NCI-H2107 (cell line): ENCODE data around the gene MLNR.

Source experiments
- DNase-seq: peaks from one replicate; lab custom pipeline; 2025; lab: John Stamatoyannopoulos, UW

Gene MLNR

DNA sequence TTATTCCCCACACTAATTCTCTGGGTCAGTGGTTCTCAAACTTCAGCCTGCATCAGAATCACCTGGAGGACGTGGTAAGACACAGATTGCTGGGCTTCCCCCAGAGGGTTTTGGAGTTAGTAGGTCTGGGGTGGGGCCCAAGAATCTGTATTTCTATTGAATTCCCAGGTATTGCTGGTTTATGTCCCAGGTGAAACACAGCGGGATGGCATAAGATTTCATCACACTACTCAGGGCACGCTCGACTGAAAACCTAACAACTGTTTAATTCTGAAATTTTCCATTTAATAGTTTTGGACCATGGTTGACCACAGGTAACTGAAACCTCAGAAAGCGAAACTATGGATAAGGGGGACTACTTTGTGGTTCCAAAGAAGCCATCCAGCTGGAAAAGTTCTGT, 6.5 kb downstream of the MLNR start:
- DNase-seq = peak; percentile 32

DNA sequence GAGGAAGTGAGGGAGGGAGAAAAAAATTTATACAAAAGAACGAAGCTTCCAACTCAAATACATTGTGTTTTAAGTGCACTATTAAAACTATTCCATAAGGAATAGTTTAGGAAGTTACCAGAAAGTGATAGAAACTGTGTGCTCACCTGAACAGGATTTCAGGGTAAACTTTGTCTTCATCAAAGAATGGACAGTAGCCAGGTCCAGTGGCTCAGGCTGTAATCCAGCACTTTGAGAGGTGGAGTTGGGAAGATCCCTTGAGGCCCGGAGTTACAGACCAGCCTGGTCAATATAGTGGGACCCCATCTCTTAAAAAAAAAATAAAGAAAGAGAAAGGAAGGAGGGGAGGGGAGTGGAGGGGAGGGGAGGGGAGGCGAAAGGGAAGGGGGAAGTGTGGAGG, 14.6 kb downstream of the MLNR start:
- DNase-seq = no peak

DNA sequence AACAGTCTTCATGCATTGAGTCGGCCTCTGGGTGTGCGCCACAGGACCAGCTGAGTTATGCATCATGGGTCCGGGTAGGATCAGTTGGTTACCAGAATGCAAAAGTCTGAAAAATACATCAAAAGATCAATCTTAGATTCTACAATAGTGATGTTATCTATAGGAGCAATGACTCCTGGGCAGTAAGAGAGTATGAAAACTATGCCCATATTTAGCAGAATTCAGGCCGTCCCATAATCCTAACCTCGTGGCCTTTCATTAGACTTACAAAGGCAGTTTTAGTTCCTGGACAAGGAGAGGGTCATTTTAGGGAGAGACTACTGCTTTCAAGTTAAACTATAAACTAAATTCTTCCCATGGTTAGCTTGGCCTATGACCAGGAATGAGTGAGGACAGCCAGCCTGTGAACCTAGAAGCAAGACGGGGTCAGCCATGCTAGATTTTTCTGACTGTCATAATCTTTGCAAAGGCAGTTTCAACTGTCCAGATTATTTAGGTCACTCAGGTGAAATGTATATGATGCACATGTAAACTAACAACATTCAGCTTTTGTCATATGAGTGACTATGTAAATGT, 15.8 kb downstream of the MLNR start:
- DNase-seq = no peak

DNA sequence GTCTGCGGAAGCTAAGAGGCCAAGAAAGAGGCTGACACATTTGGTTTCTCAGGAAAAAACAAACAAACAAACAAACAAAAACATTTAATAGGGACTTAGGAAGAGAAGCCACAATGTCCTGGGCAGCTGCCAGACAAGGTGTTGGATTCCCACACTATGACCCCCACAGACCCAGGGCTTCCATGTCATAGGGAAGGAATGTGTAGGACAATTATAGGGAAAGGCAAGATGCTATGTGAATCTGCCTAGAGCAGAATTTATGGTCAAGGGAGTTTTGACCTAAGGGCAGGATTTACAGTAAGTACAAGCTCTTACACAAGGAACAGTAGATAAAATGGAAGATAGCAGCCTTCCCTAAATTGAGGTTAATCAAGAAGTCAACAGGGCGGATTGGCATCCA, 18.5 kb downstream of the MLNR start:
- no peak for DNase-seq

DNA sequence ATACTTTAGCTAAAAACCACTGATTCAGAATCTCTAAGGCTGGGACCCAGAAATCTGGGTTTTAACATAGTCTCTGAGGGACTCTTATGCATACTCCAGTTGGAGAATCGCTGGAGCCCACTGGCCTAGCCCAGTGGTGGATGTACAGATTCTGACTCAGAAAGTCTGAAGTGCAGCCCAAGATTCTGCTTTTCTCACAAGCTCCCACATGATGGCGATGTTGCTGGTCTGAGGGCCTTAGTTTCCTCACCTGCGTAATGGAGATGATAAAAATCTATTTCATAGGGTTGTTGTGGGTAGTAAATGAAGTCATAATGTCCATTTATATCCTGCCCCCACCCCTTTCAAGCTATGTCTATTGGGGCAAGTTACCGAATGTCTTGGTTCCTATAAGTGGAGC, 19.9 kb downstream of the MLNR start:
- DNase-seq = no peak

DNA sequence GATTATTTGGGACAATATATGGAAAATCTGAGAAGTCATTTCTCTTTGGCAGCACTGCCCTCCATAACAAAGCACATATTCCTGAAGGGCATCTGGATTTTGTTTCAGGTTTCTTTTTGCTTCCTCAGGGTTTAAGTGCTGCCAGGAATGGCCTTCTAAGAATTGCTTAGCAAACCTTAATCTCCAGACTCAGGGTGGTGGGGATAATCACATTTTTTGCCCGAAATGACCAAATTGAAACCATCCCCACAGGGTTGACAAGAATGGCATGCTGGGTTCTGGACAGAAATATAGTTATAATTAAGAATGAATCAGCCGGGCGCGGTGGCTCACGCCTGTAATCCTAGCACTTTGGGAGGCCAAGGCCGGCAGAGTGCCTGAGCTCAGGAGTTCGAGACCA, 21.2 kb downstream of the MLNR start:
- DNase-seq = no peak

DNA sequence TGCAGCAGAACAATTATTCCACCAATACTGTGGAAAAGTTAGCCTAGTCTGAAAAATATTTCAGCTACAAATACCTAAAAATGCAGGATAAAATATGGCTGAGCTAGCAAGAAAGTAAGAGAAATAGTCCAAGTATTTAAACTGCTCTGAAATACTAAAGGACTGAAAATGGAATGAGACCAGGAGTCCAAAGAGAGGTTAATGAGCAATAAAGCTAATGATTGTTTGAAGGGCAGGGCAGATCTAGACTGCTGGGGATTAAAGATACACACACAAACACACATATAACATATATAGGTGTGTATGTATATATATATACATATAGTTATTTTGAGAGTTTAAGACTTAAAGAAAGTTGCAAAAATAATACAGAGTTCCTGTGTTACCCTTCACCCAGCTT, 25.0 kb downstream of the MLNR start:
- DNase-seq = no peak

DNA sequence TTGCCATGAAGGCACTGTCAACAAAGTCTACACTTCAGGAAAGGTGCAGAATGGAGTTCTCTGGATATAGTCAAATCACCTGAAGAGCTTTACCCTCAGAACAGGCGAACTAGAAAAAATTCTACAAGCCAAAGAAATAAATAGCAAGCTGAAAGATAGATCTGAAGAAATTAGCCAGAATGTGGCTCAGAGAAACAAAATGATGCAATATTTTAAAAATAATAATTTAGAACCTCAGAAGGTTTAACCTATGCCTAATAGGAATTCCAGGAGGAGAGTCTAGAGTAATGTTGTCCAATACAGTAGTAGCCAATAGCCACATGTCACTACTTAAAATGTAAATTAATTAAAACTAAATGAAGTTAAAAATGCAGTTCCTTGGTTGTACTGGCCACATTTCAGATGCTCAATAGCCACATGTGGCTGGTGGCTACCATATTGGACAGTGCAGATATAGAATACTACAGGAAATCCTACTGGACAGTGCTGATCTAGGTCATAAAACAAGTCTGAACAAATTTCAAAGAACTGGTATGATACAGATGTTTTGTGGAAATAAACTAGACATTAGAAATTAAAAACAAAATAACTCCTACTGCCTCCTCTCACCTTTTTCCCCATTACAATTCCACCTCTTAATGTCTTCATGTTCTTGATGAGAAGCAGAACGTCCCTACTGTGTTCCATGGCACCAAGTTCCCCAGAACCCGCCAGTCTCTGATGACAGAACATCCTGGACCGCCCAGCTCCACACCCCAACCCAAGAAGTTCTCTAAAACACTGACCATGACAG, 26.9 kb downstream of the MLNR start:
- DNase-seq = no peak

DNA sequence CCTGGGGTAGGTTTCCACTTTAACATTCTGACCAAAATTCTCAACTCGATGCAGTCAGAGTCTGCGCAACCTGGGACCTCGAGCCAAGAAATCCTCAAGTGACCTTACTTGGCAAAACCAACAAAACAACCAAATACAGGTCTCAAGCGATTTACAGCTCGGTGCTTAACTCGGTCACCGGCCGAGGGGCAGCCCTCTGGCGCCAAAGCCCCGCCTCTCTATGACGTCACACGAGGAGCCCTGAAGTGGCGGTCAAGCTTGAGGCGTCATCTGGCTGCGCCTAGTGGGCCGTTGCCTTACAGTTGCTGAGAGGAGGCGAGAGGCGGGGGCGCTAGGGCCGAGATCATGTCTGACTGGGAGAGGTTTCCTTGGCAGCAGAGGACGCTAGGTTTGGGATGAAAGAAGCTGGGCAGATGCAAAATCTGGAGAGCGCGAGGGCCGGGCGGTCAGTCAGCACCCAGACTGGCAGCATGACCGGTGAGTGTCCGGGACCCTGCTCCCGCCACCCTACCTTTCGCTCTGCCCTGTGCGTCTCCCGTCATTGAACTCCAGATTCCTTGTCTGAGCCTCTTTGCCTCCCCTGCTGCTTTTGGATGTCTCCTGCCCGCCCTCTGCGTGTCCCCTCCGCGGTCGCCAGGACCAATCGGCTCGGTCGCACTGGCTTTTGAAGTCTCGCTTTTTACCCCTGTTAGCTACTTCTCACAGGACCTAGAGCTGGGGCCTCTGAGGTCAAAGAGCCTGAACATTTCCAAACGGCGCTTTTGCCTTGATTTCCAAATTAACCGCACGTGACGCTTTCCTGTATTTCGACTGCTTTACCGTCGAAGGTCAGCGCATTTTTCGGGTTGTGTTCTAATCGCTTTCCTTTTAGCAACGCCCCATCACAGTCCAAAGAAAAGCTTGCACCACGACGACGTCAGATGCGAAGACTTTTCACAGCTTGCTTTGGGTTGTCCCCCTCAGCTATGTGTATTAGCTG, 27.8 kb downstream of the MLNR start, which contains the start of gene CDADC1:
CDADC1 (plus strand) TSS at position 283 of the 979 bp plus-strand sequence; CDS start at position 396, 113 bp downstream.
- peak; percentile 91 for DNase-seq

DNA sequence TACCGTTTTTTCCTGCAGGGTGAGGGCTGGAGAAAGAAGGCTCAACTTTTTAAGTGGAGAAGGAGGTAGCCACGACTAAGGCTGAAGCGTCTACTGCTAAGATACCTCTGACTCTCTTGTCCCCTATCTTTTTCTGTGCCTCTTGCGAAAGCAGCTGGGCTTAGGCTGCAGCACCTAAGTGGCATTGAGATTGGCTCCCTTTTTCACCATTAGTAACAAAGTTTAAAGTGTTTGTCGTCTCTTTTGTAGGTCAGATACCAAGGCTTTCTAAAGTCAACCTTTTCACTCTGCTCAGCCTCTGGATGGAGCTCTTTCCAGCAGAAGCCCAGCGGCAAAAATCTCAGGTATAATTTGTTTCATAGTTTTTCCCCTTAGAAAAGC, 28.5 kb downstream of the MLNR start:
- DNase-seq = no peak

DNA sequence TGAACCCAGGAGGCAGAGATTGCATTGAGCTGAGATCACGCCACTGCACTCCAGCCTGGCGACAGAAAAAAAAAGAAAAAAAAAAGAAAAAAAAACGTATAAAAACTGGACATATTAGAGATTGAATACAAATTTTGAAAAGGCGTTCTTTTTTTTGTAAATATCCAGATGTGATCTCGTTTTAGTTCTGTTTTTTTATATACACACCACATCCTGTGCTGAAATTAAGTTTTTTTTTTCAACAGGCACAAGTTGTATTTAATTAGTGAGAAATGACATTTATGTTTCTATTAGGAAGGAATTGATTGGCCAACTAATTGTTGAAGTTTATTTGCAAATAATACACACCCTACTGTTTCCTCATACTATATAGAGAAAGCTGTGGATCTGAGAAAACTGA, 31.2 kb downstream of the MLNR start:
- no peak for DNase-seq

DNA sequence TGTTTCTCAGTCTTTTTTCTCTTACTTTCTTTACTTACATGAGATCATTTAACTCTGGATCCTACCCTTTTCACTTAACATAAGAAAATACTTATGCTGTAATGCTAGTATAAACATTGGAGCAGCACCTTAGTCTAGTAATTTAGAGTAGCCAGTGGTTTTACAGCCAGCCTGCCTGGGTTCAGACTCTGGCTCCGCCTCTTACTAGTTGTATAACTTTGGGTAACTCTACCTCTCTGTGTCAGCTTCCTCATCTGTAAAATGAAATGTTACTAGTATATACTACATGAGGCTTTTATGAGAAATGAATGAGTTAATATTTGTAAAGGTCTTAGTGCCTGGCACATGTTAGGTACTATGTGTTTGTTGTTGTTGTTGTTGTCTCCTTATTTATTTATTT, 33.2 kb downstream of the MLNR start:
- DNase-seq = no peak

DNA sequence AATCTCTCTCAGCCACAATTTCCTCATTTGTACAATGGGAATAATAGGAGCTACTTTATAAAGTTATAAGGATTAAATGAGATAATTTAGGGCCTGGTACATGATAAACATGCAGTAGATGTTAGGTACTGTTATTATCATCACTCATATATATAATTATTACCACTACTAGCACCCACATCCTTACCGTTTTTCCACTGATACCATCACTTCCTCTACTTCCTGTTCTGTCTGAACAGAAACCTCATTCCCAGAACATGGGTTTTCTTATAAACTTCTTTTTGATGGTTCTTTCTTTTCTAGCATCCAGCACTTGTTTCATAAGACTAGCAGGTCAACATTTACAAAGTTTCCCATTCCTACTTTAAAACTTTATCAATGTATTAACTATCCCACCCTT, 33.9 kb downstream of the MLNR start:
- DNase-seq = no peak

DNA sequence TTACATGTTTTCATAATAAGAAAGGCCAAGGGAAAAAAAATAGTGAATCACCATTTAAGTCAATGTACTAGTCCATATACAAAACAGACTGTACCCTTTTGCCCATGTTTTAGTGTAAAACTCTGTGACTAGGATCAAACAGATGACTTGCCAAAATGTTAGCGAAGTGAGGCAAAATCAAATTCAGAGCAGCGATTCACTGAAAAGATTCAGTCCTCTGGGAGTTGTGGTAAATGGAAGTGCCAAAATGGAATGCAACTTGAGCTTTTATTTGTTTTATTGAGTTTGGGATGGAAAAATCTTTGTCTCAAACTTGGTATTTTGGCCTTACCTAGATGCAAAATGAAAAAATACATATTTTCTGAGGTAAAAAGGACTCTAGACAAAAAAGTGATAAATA, 36.7 kb downstream of the MLNR start:
- no peak for DNase-seq

DNA sequence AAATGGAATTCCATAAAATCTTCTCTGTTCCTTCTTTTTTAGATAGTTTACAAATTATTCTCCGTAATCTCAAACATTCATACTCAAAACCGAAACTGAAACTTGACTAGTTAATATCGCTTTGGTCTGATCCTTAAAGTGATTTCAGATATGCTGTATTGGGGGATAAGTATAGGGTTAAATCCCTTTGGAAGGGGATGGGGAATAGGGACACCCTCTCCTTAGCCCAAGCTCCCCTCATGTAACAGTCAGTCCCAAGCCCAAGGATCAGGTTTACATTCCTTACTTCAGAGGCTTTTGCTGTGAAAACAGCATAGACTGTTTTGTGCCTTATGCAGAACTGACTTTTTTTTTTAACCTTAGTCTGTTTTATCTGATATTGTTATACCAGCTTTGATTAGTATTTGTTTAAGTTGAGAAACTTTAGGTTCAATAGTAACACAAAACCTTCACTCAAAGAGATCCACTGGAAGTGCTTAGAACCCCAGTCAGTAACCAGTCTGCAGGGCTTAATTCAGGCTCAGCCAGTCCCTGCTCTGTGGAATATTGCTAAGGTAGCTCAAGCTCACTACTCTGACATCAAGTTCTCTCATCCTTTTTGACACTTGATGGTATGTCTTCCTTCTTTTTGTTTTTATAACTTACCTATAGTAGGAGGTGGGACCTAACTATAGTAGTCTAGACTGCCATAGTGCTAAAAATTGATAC, 38.1 kb downstream of the MLNR start:
- no peak for DNase-seq

DNA sequence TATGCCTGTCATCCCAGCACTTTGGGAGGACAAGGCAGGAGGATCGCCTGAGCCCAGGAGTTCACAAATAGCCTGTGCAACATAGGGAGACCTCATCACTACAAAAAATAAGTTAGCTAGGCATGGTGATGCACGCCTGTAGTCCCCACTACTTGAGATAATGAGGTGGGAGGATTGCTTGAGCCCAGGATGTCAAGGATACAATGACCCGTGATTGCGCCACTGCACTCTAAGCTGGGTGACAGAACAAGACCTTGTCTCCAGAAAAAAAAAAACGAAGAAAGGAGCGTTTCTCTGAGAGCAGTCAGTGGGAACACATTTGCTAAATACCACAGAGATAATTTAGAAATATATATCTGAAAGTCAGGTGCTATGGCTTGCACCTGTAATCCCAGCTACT, 39.4 kb downstream of the MLNR start:
- DNase-seq = no peak

DNA sequence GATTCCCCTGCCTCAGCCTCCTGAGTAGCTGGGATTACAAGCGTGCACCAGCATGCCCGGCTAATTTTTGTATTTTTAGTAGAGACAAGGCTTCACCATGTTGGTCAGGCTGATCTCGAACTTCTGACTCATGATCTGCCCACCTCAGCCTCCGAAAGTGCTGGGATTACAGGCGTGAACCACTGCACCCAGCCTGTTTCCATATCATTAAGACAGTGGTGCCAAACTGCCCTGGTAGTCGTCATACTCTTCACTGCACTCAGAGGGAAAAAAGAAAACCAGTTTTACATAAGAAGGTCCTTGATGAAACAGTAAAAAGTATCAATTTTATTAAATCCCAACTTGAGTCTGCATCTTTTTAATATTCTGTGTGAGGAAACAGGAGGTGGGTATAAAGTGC, 42.5 kb downstream of the MLNR start:
- DNase-seq = no peak

DNA sequence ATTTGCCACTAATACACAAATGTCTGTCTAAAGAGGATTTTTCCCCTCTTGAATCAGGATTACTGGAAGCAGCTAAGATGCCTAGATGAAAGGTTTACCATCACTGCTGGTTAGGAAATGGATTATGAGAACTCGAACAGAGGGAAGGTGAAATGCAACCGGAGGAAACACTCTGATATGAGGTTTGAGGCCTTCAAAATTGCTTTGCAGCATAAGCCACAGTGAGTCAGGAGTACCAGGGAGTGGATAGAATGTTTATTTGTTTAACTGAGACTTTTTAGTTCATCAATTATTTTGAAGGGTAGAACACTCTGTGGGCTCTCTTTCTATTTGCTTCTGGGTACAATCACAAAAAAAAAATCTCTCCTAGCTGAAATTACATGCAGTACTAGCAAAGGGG, 45.7 kb downstream of the MLNR start:
- no peak for DNase-seq

DNA sequence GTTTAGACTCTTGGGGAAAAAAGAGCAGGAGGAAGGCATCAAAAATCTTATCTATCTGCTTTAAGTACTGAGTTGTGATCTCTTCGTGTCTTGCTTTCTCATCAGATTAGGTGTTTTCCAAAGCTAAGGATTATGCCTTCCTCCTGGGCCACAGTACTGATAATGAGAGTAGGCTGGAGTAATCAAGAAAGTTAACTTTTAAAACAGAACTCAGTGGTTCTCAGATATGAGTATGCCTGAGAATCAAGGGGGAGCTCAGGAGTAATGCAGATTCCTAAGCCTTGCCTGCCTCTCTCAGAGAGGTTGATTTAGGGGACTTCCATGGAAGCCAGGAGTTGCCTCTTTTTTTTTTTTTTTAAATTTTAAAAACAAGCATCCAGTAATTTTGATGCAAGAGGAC, 51.1 kb downstream of the MLNR start:
- DNase-seq = no peak
